Measurements from ENCODE around the gene GALNS. TPM values are rescaled to one million over a fixed set of nuclear protein-coding genes. Genes with fewer than 3 reads are reported as not detected.

GALNS gene
- total RNA-seq, 4 donors from 2014 or later, result 31.1 to 134 (median 43.3) TPM

DNA sequence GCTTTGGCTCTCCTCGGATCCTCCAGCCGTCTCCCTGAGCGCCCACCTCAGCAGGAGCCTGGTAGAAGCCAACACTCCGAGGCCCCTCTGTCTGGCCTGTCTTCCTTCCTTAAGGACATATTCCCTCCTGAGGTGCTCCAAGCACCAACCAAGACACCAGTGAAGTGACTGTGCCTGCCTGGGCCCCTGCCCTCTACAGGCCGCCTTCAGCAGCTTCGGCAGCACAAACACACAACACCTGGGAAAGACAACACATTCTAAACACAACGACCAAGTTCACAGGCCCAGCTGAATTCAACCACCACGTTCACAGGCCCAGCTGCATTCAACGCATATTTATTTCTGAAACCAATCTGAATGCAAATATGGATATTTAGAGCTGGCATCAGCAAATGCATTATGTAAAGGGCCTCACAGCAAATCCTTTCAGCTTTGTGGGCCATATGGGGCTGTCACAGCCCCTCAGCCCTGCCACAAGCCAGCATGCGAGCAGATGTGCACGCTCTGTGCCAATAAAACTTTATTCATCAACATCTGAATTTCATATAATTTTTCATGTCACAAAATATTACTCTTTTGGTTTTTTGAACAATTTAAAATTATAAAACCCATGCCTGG lies 12.2 kb downstream of the GALNS start:
- Histone ChIP-seq H3K9me3 (no peaks in the 10 kb centered on the region), H3K27ac (no peak overlapping the region), H3K4me3 (no peak overlapping the region), H3K4me1 (no peaks in the 10 kb centered on the region), H3K27me3 (no peaks in the 10 kb centered on the region), H3K36me3 (peaks cover 47% of the 10 kb centered on the region)
- WGBS, result 71% methylated on average over 10 of the region's 11 CpGs
- no peak for TF ChIP-seq POLR2A (IDR thresholded peaks at IDR 0.05)
- TF ChIP-seq POLR2AphosphoS5 (IDR thresholded peaks at IDR 0.05), result no peak
- TF ChIP-seq EP300 (IDR thresholded peaks at IDR 0.05), result no peak
- DNase-seq (ENCODE audit: low spot score in 2 of 2), result no peak

DNA sequence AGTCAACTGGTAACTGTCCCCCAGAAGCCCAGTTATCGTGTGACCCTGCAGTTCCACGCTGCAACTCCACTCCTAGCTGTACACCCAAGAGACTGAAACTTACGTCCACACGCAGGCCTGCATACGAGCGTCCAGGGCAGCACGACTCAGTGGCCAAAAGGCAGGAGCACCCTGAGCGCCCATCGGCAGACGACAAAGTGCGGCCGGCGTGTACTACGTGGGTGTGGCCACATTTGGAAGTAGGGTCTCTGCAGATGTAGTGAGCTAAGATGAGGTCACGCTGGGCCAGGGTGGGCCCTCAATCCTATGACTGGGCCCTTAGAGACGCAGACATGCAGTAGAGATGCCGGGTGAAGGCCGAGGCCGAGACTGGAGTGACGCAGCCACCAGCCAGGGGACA lies 13.5 kb downstream of the GALNS start:
- no peak for DNase-seq (ENCODE audit: low spot score in 2 of 2)
- H3K36me3 ChIP-seq, result peaks cover 54% of the 10 kb centered on the region
- WGBS, result 97% methylated on average over 20 of the region's 20 CpGs
- TF ChIP-seq, protein P1, sequence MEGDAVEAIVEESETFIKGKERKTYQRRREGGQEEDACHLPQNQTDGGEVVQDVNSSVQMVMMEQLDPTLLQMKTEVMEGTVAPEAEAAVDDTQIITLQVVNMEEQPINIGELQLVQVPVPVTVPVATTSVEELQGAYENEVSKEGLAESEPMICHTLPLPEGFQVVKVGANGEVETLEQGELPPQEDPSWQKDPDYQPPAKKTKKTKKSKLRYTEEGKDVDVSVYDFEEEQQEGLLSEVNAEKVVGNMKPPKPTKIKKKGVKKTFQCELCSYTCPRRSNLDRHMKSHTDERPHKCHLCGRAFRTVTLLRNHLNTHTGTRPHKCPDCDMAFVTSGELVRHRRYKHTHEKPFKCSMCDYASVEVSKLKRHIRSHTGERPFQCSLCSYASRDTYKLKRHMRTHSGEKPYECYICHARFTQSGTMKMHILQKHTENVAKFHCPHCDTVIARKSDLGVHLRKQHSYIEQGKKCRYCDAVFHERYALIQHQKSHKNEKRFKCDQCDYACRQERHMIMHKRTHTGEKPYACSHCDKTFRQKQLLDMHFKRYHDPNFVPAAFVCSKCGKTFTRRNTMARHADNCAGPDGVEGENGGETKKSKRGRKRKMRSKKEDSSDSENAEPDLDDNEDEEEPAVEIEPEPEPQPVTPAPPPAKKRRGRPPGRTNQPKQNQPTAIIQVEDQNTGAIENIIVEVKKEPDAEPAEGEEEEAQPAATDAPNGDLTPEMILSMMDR (IDR thresholded peaks at IDR 0.05), result no peak
- TF ChIP-seq POLR2AphosphoS5 (IDR thresholded peaks at IDR 0.05) (no peak), POLR2A (IDR thresholded peaks at IDR 0.05) (no peak), EP300 (IDR thresholded peaks at IDR 0.05) (no peak)
- H3K4me1 ChIP-seq, result no peaks in the 10 kb centered on the region
- no peaks in the 10 kb centered on the region for H3K9me3 ChIP-seq
- no peak overlapping the region for H3K4me3 ChIP-seq
- no peaks in the 10 kb centered on the region for H3K27me3 ChIP-seq
- H3K27ac ChIP-seq, result no peak overlapping the region

DNA sequence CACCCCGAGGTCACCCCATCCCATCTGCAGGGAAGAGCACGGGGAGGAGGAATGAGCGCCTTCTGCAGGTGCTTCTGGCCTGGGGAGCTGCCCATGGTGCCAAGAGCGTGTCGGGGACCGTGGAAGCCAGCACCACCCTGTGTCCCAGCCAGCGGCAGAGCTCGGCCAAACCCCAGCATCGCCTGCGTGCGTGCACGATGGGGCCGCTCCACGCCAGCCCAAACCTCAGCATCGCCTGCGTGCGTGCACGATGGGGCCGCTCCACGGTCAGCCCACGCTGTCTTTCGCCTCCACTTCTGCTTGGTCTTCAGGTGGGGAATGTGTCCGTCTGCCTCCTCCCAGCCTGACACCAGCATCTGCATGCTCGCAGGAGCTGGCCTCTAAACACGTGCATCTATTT lies 13.9 kb downstream of the GALNS start:
- TF ChIP-seq POLR2A (IDR thresholded peaks at IDR 0.05) (no peak), POLR2AphosphoS5 (IDR thresholded peaks at IDR 0.05) (no peak), EP300 (IDR thresholded peaks at IDR 0.05) (no peak)
- TF ChIP-seq, protein P1 (IDR thresholded peaks at IDR 0.05), result no peak
- H3K9me3 ChIP-seq, result no peaks in the 10 kb centered on the region
- WGBS, result 97% methylated on average over 10 of the region's 25 CpGs
- no peak overlapping the region for H3K4me3 ChIP-seq
- H3K27ac ChIP-seq, result no peak overlapping the region
- no peak for DNase-seq (ENCODE audit: low spot score in 2 of 2)
- no peaks in the 10 kb centered on the region for H3K4me1 ChIP-seq
- peaks cover 57% of the 10 kb centered on the region for H3K36me3 ChIP-seq
- no peaks in the 10 kb centered on the region for H3K27me3 ChIP-seq

DNA sequence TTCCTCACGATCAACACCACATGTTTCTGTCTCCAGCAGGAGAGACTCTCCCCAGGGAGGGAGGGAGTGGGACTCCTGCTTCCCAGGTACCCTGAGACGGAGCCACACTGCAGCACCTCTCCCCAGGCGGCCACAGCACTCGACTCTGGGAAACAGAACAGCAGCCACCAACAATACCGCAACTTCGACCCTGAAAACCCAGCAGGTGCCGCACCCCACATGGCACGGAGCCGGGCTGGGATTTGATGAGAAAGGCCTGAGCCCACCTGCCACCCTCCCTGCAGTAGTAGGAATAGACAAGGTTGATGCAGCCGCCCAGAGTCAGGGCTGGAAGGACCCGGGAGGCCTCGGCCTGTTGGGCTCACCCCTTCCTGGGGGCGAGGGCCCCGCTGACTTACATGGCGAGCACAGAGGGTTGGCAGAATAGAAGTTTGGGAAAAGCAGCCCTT lies 14.4 kb downstream of the GALNS start:
- DNase-seq (ENCODE audit: low spot score in 2 of 2), result no peak
- WGBS, result 93% methylated on average over 11 of the region's 15 CpGs
- Histone ChIP-seq H3K27ac (no peak overlapping the region), H3K27me3 (no peaks in the 10 kb centered on the region), H3K9me3 (no peaks in the 10 kb centered on the region), H3K4me3 (no peak overlapping the region), H3K4me1 (no peaks in the 10 kb centered on the region), H3K36me3 (peaks cover 56% of the 10 kb centered on the region)
- TF ChIP-seq, protein P1 (IDR thresholded peaks at IDR 0.05), result no peak
- TF ChIP-seq POLR2A (IDR thresholded peaks at IDR 0.05), result no peak
- no peak for TF ChIP-seq POLR2AphosphoS5 (IDR thresholded peaks at IDR 0.05)
- TF ChIP-seq EP300 (IDR thresholded peaks at IDR 0.05), result no peak

DNA sequence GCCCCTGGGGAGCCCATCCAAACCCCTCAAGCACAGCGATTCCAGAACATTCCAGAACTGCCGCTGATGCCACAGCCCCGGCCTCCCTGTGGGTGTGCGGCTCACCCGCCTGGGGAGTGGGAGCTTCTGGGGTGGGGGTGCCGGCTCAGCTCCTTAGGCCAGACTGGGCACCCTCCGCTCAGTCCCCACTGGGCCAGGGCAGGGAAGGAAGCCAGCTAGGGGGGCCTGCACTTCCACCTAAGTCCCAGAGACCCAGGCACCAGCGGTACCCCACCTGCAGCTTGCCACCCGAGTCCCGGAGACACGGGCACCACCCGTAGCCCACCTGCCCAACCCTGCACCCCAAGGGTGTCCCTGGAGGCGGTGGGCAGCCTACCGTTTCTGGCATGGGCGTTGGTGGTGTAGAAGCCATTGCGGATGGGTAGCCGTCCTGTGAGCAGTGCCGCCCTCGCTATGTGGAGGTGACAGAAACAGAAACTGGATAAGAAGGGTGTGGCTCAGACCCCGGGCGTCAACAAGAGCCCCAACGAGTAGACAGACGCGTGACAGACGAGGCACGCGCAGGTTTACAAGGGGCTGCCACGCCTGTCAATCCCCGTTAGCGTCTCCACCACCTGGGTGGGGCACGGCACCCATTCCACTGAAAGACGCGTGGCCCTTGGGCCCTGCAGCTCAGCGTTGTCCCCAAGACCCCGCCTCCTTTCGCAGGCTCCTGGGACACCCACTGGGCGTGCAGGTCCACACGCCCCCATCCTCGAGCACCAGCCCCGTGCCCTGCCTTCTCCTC lies 15.0 kb downstream of the GALNS start:
- Histone ChIP-seq H3K27ac (no peak overlapping the region), H3K4me3 (no peak overlapping the region), H3K9me3 (no peaks in the 10 kb centered on the region), H3K36me3 (peaks cover 56% of the 10 kb centered on the region), H3K4me1 (no peaks in the 10 kb centered on the region), H3K27me3 (no peaks in the 10 kb centered on the region)
- WGBS, result 92% methylated on average over 28 of the region's 40 CpGs
- DNase-seq (ENCODE audit: low spot score in 2 of 2), result no peak
- TF ChIP-seq, protein P1 (IDR thresholded peaks at IDR 0.05), result no peak
- TF ChIP-seq POLR2AphosphoS5 (IDR thresholded peaks at IDR 0.05) (no peak), EP300 (IDR thresholded peaks at IDR 0.05) (no peak), POLR2A (IDR thresholded peaks at IDR 0.05) (no peak)
